Measurements from ENCODE around the gene PINK1. TPM values are rescaled to one million over a fixed set of nuclear protein-coding genes. Genes with fewer than 3 reads are reported as not detected.

PINK1 gene
- total and polyA plus RNA-seq, 2 of the 13 experiments (the other 11 are each of a cell fraction or from before 2014, with no cell fraction given): 15.3 to 16.1 TPM

- 69% methylated on average over 5 of the region's 6 CpGs for WGBS (ENCODE audit: low lambda C conversion rate)
- intact Hi-C loops (cut with micrococcal nuclease; ENCODE audit: unreplicated experiment) (no loop called here), in situ Hi-C loops (cut with HindIII; ENCODE audit: extremely low pct_ligation_motif_present, low pct_unique_long_range_greater_than_20kb) (no loop called here)
- Histone ChIP-seq H3K36me3 (replicated peaks in 1 of 2; ENCODE audit: control insufficient read depth in 1 of 2, insufficient read depth in 2 of 2, low read length in 2 of 2) (peaks cover 1 to 12% of the 10 kb centered on the region in 2 experiments; a peak in 2 of 5 replicates), H3K9ac (ENCODE audit: insufficient read depth, low read depth, low read length) (no peak overlapping the region), H3K27me3 (ENCODE audit: control insufficient read depth in 1 of 2, insufficient read depth in 2 of 2, low read length in 2 of 2) (no peaks in the 10 kb centered on the region), H3K4me2 (ENCODE audit: low read depth, low read length) (no peak overlapping the region), H3K79me2 (ENCODE audit: insufficient read depth, low read length) (no peaks in the 10 kb centered on the region), H4K20me1 (ENCODE audit: insufficient read depth, low read length) (no peaks in the 10 kb centered on the region), H3K9me3 (ENCODE audit: low read length) (no peaks in the 10 kb centered on the region), H3K4me3 (replicated peaks in 1 of 3; ENCODE audit: insufficient read depth in 1 of 3, low read depth in 2 of 3, low read length in 3 of 3) (no peak overlapping the region), H3K27ac (ENCODE audit: extremely low read length, insufficient read depth, low read length) (no peak overlapping the region), H3K4me1 (ENCODE audit: insufficient read depth, low read length) (no peaks in the 10 kb centered on the region), H2AFZ (ENCODE audit: low read length) (no peak overlapping the region)
- CTCF ChIA-PET (ENCODE audit: low intra/inter-chr PET ratio, low total read pairs): no interaction called here
- BruUV-seq (replicated peaks): no TSS peak
- TF ChIP-seq PPARG (CRISPR knock-in tag; conservative IDR thresholded peaks at IDR 0.05) (no peak), ETV5 (CRISPR knock-in tag; IDR thresholded peaks at IDR 0.05; ENCODE audit: borderline replicate concordance) (no peak)
- no peak for FAIRE-seq
- DNase-seq (ENCODE audit: low spot score): no peak
- POLR2A ChIA-PET: no interaction called here
- no peak for ATAC-seq
Observed at GRCh38 chr1:20643080-20643479, 9.8 kb downstream of the PINK1 start.

GRCh38 chr1:20644416-20644815 is 11.2 kb downstream of the PINK1 start:
- Histone ChIP-seq H3K9ac (ENCODE audit: insufficient read depth, low read depth, low read length) (no peak overlapping the region), H2AFZ (ENCODE audit: low read length) (no peak overlapping the region), H3K27me3 (ENCODE audit: control insufficient read depth in 1 of 2, insufficient read depth in 2 of 2, low read length in 2 of 2) (no peaks in the 10 kb centered on the region), H4K20me1 (ENCODE audit: insufficient read depth, low read length) (no peaks in the 10 kb centered on the region), H3K9me3 (ENCODE audit: low read length) (no peaks in the 10 kb centered on the region), H3K27ac (ENCODE audit: extremely low read length, insufficient read depth, low read length) (no peak overlapping the region), H3K4me2 (ENCODE audit: low read depth, low read length) (no peak overlapping the region), H3K36me3 (replicated peaks in 1 of 2; ENCODE audit: control insufficient read depth in 1 of 2, insufficient read depth in 2 of 2, low read length in 2 of 2) (peaks cover 4 to 20% of the 10 kb centered on the region in 2 experiments; a peak in 3 of 5 replicates), H3K4me1 (ENCODE audit: insufficient read depth, low read length) (no peaks in the 10 kb centered on the region), H3K79me2 (ENCODE audit: insufficient read depth, low read length) (no peaks in the 10 kb centered on the region), H3K4me3 (replicated peaks in 1 of 3; ENCODE audit: insufficient read depth in 1 of 3, low read depth in 2 of 3, low read length in 3 of 3) (no peak overlapping the region)
- no peak for DNase-seq (ENCODE audit: low spot score)
- BruUV-seq (replicated peaks): no TSS peak
- WGBS (ENCODE audit: low lambda C conversion rate): 98% methylated on average over 10 of the region's 13 CpGs
- in situ Hi-C loops (cut with HindIII; ENCODE audit: extremely low pct_ligation_motif_present, low pct_unique_long_range_greater_than_20kb): no loop called here
- CTCF ChIA-PET (ENCODE audit: low intra/inter-chr PET ratio, low total read pairs): no interaction called here
- POLR2A ChIA-PET: no interaction called here
- no peak for ATAC-seq
- no peak for FAIRE-seq
- intact Hi-C loops (cut with micrococcal nuclease; ENCODE audit: unreplicated experiment): no loop called here
- no peak for TF ChIP-seq ZNF512B (CRISPR knock-in tag; IDR thresholded peaks at IDR 0.05; ENCODE audit: borderline replicate concordance)
- no peak for TF ChIP-seq ZNF160 (CRISPR knock-in tag; IDR thresholded peaks at IDR 0.05)
- TF ChIP-seq ZBTB33 (CRISPR knock-in tag; IDR thresholded peaks at IDR 0.05): no peak
- no peak for TF ChIP-seq PLRG1 (conservative IDR thresholded peaks at IDR 0.05)
- no peak for TF ChIP-seq SRSF9 (IDR thresholded peaks at IDR 0.05; ENCODE audit: borderline replicate concordance, insufficient read depth, low read depth, low read length, poor library complexity, severe bottlenecking)
- no peak for TF ChIP-seq ATF3 (CRISPR knock-in tag; IDR thresholded peaks at IDR 0.05)
- no peak for TF ChIP-seq ZNF260 (CRISPR knock-in tag; IDR thresholded peaks at IDR 0.05; ENCODE audit: borderline replicate concordance, low read depth)
- TF ChIP-seq BATF2 (CRISPR knock-in tag; IDR thresholded peaks at IDR 0.05): no peak
- TF ChIP-seq ZNF615 (CRISPR knock-in tag; IDR thresholded peaks at IDR 0.05; ENCODE audit: borderline replicate concordance): no peak
- TF ChIP-seq RFX5 (IDR thresholded peaks at IDR 0.05; ENCODE audit: low read depth, low read length): no peak
- no peak for TF ChIP-seq STAG1 (CRISPR knock-in tag; IDR thresholded peaks at IDR 0.05)
- TF ChIP-seq KMT2B (CRISPR knock-in tag; IDR thresholded peaks at IDR 0.05): no peak

Data from HepG2 (cell line).